Measurements from ENCODE around the gene OMP. TPM values are rescaled to one million over a fixed set of nuclear protein-coding genes. Genes with fewer than 3 reads are reported as not detected.
"Not testable (repeated sequence)": the region's sequence is repeated elsewhere in the genome, so short reads cannot be mapped to it uniquely, and the experiment has no call there.

The OMP gene
- total and polyA plus RNA-seq, 2 of the 13 experiments (the other 11 are each of a cell fraction or from before 2014, with no cell fraction given): not detected

DNA sequence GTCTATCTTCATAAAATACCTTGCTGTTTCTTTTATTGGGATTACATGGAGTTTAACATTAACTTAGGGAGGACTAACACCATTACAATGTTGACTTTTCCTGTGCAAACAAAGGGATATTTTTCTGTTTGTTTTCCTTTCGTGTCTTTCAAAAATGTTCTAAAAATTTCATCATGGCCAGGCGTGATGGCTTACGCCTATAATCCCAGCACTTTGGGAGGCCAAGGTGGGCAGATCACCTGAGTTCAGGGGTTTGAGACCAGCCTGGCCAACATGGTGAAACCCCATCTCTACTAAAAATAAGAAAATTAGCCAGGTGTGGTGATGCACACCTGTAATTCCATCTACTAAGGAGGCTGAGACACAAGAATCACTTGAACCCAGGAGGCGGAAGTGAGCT is 41.4 kb upstream of the OMP start:
- Histone ChIP-seq H3K9me3 (ENCODE audit: low read length) (peaks cover 20% of the 10 kb centered on the region), H3K27me3 (ENCODE audit: control insufficient read depth in 1 of 2, insufficient read depth in 2 of 2, low read length in 2 of 2) (peaks cover 8 to 17% of the 10 kb centered on the region in 2 experiments; a peak in 3 of 5 replicates), H3K4me2 (ENCODE audit: low read depth, low read length) (peak overlapping the region; percentile 16; the same call in 1 of the 2 replicates), H3K4me1 (ENCODE audit: insufficient read depth, low read length) (peaks cover 40% of the 10 kb centered on the region)
- H3K9ac ChIP-seq (ENCODE audit: insufficient read depth, low read depth, low read length); intact Hi-C loops (cut with micrococcal nuclease; ENCODE audit: unreplicated experiment); H3K79me2 ChIP-seq (ENCODE audit: insufficient read depth, low read length); CTCF ChIA-PET (ENCODE audit: low intra/inter-chr PET ratio, low total read pairs); POLR2A ChIA-PET; H3K4me3 ChIP-seq (replicated peaks in 1 of 3; ENCODE audit: insufficient read depth in 1 of 3, low read depth in 2 of 3, low read length in 3 of 3); BruUV-seq (replicated peaks); H4K20me1 ChIP-seq (ENCODE audit: insufficient read depth, low read length); in situ Hi-C loops (cut with HindIII; ENCODE audit: extremely low pct_ligation_motif_present, low pct_unique_long_range_greater_than_20kb); H2AFZ ChIP-seq (ENCODE audit: low read length); H3K27ac ChIP-seq (ENCODE audit: extremely low read length, insufficient read depth, low read length); H3K36me3 ChIP-seq (replicated peaks in 1 of 2; ENCODE audit: control insufficient read depth in 1 of 2, insufficient read depth in 2 of 2, low read length in 2 of 2); TF ChIP-seq CREB1 (IDR thresholded peaks at IDR 0.05): not testable (repeated sequence)
- WGBS (ENCODE audit: low lambda C conversion rate): 10% methylated on average over 4 of the region's 4 CpGs
- peak; percentile 79 for DNase-seq (ENCODE audit: low spot score)
- ATAC-seq: peak; percentile 18; the same call in 2 of the 3 replicates
- FAIRE-seq: peak; percentile 66
- peak in 1 of 2 experiments; percentile 80; a peak in 2 of 4 replicates for TF ChIP-seq EP300 (IDR thresholded peaks at IDR 0.05; ENCODE audit: low read depth in 2 of 2, low read length in 2 of 2)
- TF ChIP-seq EP300 (CRISPR knock-in tag; IDR thresholded peaks at IDR 0.05; ENCODE audit: borderline replicate concordance): peak; percentile 43; the same call in 1 of the 2 replicates
- peak; percentile 73; the same call in 1 of the 2 replicates for TF ChIP-seq KDM1A (CRISPR knock-in tag; IDR thresholded peaks at IDR 0.05)
- TF ChIP-seq MIER3 (CRISPR knock-in tag; IDR thresholded peaks at IDR 0.05; ENCODE audit: borderline replicate concordance): peak; percentile 27; the same call in 1 of the 2 replicates
- TF ChIP-seq SOX13 (IDR thresholded peaks at IDR 0.05): 0 out of 2 replicates have a peak, but pooled peaks have one; percentile 51
- TF ChIP-seq SOX13 (CRISPR knock-in tag; conservative IDR thresholded peaks at IDR 0.05 in 1 of 2, IDR thresholded peaks at IDR 0.05 in 1 of 2): peak in 1 of 2 experiments; percentile 89; a peak in 2 of 4 replicates
- peak; percentile 55; the same call in 1 of the 2 replicates for TF ChIP-seq NR2F6 (IDR thresholded peaks at IDR 0.05)
- 0 out of 2 replicates have a peak, but pooled peaks have one; percentile 21 for TF ChIP-seq NR2F6 (CRISPR knock-in tag; IDR thresholded peaks at IDR 0.05)
- TF ChIP-seq, protein P1, sequence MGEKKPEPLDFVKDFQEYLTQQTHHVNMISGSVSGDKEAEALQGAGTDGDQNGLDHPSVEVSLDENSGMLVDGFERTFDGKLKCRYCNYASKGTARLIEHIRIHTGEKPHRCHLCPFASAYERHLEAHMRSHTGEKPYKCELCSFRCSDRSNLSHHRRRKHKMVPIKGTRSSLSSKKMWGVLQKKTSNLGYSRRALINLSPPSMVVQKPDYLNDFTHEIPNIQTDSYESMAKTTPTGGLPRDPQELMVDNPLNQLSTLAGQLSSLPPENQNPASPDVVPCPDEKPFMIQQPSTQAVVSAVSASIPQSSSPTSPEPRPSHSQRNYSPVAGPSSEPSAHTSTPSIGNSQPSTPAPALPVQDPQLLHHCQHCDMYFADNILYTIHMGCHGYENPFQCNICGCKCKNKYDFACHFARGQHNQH (CRISPR knock-in tag; IDR thresholded peaks at IDR 0.05): peak; percentile 27; the same call in 1 of the 2 replicates
- peak; percentile 53; the same call in 1 of the 2 replicates for TF ChIP-seq CREB1 (CRISPR knock-in tag; IDR thresholded peaks at IDR 0.05)
- TF ChIP-seq, protein P2, sequence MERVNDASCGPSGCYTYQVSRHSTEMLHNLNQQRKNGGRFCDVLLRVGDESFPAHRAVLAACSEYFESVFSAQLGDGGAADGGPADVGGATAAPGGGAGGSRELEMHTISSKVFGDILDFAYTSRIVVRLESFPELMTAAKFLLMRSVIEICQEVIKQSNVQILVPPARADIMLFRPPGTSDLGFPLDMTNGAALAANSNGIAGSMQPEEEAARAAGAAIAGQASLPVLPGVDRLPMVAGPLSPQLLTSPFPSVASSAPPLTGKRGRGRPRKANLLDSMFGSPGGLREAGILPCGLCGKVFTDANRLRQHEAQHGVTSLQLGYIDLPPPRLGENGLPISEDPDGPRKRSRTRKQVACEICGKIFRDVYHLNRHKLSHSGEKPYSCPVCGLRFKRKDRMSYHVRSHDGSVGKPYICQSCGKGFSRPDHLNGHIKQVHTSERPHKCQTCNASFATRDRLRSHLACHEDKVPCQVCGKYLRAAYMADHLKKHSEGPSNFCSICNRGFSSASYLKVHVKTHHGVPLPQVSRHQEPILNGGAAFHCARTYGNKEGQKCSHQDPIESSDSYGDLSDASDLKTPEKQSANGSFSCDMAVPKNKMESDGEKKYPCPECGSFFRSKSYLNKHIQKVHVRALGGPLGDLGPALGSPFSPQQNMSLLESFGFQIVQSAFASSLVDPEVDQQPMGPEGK (CRISPR knock-in tag; IDR thresholded peaks at IDR 0.05): peak; percentile 17; the same call in 1 of the 2 replicates
- peak; percentile 76 for TF ChIP-seq TBX3 (IDR thresholded peaks at IDR 0.05; ENCODE audit: borderline replicate concordance)
- TF ChIP-seq ERF (CRISPR knock-in tag; IDR thresholded peaks at IDR 0.05): peak; percentile 62
- TF ChIP-seq, protein P3, sequence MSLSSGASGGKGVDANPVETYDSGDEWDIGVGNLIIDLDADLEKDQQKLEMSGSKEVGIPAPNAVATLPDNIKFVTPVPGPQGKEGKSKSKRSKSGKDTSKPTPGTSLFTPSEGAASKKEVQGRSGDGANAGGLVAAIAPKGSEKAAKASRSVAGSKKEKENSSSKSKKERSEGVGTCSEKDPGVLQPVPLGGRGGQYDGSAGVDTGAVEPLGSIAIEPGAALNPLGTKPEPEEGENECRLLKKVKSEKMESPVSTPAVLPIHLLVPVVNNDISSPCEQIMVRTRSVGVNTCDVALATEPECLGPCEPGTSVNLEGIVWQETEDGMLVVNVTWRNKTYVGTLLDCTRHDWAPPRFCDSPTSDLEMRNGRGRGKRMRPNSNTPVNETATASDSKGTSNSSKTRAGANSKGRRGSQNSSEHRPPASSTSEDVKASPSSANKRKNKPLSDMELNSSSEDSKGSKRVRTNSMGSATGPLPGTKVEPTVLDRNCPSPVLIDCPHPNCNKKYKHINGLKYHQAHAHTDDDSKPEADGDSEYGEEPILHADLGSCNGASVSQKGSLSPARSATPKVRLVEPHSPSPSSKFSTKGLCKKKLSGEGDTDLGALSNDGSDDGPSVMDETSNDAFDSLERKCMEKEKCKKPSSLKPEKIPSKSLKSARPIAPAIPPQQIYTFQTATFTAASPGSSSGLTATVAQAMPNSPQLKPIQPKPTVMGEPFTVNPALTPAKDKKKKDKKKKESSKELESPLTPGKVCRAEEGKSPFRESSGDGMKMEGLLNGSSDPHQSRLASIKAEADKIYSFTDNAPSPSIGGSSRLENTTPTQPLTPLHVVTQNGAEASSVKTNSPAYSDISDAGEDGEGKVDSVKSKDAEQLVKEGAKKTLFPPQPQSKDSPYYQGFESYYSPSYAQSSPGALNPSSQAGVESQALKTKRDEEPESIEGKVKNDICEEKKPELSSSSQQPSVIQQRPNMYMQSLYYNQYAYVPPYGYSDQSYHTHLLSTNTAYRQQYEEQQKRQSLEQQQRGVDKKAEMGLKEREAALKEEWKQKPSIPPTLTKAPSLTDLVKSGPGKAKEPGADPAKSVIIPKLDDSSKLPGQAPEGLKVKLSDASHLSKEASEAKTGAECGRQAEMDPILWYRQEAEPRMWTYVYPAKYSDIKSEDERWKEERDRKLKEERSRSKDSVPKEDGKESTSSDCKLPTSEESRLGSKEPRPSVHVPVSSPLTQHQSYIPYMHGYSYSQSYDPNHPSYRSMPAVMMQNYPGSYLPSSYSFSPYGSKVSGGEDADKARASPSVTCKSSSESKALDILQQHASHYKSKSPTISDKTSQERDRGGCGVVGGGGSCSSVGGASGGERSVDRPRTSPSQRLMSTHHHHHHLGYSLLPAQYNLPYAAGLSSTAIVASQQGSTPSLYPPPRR (CRISPR knock-in tag; IDR thresholded peaks at IDR 0.05; ENCODE audit: borderline replicate concordance): peak; percentile 87
- TF ChIP-seq DPF2 (CRISPR knock-in tag; IDR thresholded peaks at IDR 0.05; ENCODE audit: borderline replicate concordance, low read depth): peak; percentile 55; the same call in 1 of the 2 replicates

All from HepG2 (cell line).